Cortex of kidney (tissue), 1 donor: Measurements from ENCODE around the gene UGT1A8.
"Not testable (repeated sequence)": the region's sequence is repeated elsewhere in the genome, so short reads cannot be mapped to it uniquely, and the experiment has no call there.

ENCODE experiments used
- DNase-seq: peaks from one replicate; lab custom pipeline; 2025; lab: John Stamatoyannopoulos, UW

UGT1A8 gene

DNA sequence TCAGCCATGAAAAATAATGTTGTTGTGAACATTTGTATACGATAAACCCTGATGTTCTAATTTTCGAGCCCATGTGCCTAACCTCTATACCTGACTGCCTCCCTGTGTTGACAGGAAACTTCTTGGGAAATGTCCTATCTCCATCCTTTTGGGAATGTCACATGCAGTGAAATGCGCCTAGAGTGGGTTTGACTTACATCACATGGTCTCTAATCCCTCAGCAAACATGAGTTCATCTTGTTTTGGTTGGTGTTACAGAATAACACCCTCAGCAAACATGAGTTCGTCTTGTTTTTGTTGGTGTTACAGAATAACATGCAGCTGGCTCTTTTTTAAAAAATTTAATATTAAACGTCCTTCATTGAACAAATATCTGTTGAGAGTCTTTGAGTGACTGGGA is 70.9 kb downstream of the UGT1A8 start:
- DNase-seq, result no peak

DNA sequence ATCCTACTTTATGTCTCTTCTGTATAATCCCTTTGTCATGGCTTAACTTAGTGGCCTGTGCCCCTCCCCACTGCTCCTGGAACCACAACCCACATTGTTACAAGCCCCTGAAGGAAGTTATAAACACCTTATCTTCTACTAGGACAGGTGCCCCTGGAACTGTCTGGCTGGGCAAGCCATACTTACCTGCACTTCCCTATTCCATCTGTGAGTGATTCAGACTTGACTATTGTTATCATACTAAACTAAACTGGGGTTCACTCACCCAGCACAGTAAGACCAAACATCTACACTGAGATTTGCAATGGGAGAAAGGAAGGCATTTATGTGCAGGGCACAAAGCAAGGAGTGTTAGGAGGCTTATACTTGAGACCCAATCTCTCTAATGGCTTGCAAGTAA is 71.6 kb downstream of the UGT1A8 start:
- DNase-seq, result no peak

DNA sequence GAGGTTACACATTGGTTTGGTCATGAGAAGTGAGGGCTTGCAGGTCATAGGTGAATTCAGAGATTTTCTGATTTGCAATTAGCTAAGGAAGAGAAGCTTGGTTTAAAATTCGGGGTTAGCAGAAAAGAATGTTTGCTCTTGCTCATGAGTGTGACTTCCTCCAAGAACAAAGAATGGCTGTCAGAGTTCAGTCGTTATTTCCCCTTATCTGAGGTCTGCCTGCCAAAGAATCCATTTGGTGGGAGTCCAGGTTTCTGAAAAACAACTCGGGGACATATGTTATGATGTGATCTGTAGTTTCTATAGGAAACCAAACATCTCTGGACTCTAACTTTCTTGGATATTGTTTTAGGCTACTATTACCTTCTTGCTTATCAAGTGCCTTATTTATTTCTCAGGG is 72.1 kb downstream of the UGT1A8 start:
- DNase-seq, result no peak

- no peak for DNase-seq
Measured at GRCh38 chr2:233690444-233690843, 73.0 kb downstream of the UGT1A8 start.

DNA sequence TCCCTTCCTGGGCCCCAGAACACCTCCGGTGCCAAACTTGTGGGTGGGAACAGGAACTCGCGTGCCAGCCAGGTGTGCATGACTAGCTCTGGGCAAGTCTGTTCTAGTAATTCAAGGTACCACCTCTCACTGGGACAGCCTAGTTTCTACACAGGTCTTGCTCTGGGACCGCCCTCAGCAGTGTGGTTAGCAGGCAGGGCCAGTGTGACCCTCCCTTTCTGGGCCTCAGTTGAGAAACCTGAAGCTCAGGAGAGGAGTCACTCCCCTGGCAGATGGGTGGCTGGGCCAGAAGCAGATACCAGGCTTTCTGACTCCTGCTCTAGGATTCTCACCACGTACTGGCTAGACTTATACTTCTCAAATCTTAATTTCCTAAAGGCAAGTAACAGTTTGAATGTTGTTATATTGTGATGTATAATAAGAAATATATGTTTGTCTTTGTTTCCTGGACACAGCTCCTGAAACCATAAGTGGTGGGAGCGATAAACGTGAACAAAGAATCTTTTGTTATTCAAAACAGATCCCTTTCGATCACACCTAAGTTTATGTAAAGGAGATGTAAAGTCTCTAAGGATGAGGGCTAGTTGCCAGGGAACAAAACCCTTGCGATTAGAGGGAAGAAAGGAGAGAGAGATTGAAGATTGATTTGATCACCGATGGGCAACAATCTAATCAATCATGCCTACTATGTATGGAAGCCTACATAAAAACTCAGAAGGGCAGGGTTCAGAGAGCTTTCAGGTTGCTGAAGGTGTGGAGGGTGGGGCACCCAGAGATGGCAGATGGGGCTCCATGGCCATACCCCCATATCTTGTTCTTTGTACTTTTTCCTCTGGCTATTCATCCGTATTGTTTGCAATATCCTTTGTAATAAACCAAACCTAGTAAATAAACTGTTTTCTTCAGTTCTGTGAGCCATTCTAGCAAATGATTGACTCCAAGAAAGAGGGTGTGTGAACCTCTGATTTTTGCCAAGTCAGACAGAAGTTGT is 74.3 kb downstream of the UGT1A8 start:
- no peak for DNase-seq

- DNase-seq, result no peak
Measured at GRCh38 chr2:233692648-233693047, 75.2 kb downstream of the UGT1A8 start, which contains the start of gene UGT1A6. Gene UGT1A6, plus strand, starts transcription at chr2:233692890. Its CDS starts 115 bp downstream, at chr2:233693005.

- DNase-seq, result no peak
Measured at GRCh38 chr2:233693963-233694362, 76.5 kb downstream of the UGT1A8 start.

GRCh38 chr2:233698740-233699139 is 81.3 kb downstream of the UGT1A8 start:
- no peak for DNase-seq

GRCh38 chr2:233699424-233700027 is 82.1 kb downstream of the UGT1A8 start:
- no peak for DNase-seq

DNA sequence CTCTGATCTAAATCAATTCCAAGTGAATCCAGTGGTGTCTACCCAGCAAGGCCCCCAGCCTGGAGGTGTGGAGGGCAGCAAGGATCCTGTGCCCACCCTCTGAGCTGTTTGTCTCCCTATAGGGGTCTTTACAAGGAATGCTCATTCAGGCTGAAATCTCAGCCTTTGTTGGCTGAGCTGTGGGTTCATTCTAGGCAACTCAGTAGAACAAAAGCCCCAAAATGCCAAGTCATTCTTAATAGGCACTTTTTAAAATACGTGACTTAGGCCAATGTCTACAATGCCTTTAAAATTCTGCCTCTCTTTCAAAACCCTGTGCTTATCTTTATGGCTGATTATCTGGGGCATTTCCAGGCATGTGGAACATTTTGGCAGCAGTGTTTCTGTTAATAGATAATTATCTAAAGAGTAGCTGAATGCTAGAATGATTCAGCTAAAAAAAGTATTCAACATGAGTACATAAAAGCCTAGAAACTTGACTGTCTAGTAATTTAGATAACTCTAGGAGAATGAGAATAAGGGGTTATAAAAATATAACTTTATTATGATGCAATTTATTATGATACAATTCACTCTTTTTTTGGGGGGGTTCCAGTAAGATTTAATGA is 82.7 kb downstream of the UGT1A8 start:
- no peak for DNase-seq

DNA sequence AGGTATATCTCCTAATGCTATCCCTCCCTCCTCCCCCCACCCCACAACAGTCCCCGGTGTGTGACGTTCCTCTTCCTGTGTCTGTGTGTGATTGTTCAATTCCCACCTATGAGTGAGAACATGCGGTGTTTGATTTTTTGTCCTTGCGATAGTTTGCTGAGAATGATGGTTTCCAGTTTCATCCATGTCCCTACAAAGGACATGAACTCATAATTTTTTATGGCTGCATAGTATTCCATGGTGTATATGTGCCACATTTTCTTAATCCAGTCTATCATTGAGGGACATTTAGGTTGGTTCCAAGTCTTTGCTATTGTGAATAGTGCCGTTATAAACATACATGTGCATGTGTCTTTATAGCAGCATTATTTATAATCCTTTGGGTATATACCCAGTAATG is 83.4 kb downstream of the UGT1A8 start:
- DNase-seq, result not testable (repeated sequence)

DNA sequence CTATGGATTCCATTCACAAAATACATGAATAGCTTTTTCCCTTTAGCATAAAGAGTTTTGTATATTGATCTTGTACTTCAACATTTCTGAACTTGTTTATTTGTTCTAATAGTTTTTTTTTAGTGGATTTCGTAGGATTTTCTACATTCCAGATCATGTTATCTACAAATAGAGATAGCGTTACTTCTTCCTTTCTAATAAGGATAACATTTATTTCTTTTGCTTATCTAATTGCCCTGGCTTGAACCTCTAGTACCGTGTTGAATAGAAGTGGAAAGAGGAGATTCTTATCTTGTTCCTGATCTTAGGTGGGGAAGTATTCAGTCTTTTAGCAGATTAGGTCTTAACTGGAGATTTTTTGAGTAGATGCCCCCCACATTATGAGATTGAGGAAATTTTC is 84.8 kb downstream of the UGT1A8 start:
- DNase-seq, result no peak

GRCh38 chr2:233705911-233706506 is 88.6 kb downstream of the UGT1A8 start:
- DNase-seq, result no peak

DNA sequence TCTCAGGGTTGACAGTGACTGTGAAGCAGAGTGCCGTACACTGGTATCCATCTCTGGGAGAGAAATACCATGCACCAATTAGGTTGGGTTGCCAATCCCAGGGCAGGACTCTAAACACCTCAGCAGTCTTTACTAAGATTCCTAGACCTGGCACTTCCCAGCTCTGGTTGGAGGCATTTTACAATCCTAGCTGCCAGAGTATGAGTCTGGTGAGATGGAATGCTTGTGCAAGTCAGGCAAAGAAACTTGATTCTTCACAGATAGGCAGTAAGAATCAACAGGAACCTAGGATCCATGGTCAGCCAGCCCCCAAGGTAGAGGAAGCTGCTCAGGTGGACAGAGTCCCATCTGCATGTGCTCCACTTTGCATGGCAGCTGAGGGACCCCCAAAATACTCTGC is 89.3 kb downstream of the UGT1A8 start:
- DNase-seq, result no peak

DNA sequence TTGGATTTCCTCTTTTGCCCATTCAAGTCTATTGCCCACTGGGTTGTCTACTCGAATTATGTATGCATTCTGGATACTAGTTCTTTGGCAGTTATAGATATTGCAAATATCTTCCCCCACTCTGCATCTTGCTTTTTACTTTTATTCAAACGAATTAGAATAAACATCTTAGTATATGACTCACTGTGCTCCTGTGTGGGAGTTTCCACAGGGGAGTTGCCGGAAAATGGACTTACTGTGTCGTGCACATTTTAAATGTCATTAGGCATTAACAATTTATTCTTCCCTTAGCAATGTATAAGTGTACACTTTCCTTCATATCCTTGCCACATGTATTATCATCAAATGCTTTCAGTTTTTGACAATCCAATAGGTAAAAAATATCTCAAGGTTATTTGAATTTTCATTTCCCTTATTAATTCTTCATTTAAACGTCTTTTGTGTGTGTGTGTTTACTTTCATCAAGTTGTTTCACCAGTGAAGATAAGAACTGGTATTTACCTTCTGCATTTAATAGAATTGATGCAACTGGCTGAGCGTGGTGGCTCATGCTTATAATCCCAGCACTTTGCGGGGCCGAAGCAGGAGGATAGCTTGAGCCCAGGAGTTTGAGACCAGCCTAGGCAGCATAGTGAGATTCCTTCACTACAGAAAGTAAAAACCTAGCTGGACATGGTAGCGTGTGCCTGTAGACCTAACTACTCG is 90.7 kb downstream of the UGT1A8 start:
- DNase-seq, result no peak

DNA sequence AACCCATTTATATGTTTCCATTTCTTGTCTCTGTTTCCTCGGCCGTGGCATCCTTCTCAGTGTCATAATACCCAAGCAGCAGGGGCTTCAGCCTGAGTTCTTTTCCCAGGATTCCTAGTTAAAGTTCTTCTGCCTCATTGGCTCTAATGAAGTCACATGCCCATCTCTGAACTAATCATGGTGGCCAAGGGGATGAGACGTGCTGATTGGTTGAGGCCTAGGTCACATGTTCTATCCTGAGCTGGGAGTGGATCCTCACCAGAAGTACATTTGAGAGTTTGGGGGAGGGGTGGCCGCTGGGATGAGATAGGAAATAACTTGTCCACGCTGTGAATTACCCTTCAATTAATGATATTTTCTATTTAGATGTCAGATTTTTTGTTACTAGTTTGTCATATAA is 91.5 kb downstream of the UGT1A8 start:
- no peak for DNase-seq

DNA sequence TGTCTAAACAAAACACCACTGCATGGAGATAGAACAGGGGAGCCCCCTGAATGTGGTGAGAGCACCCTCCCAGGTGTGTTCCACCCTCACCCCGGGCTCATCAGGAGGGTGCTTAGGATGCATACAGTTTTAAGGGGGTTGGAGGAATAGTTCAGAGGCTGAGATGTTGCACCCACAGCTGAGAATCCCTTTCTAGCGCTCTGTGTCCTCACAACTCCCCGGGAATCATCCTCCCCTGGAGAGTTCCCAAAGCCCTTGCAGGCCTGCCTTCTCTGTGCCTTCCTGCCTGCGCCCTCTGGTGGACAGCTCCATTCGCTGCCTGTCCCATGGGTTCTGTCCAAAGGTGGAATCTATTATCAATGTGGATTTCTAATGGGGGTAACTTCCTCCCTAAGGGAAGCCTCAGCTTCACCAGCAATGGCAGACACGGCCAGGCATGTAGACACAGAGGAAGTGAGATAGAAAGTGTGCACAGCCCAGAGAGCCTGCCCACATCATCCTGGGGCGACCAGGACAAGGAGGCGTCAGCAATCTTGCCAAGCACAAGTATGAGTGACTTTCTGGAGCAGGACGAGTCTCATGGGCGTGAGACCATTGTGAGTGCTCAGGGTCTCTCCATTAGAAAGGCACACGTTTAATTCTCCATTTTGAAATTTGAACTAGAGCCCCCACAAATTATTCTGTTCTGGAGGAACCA is 94.0 kb downstream of the UGT1A8 start:
- DNase-seq, result no peak

- DNase-seq, result no peak
Measured at GRCh38 chr2:233712611-233713261, 95.3 kb downstream of the UGT1A8 start, which contains the start of gene UGT1A5. Gene UGT1A5, plus strand, starts transcription at chr2:233712907. Its CDS starts 85 bp downstream, at chr2:233712992.

DNA sequence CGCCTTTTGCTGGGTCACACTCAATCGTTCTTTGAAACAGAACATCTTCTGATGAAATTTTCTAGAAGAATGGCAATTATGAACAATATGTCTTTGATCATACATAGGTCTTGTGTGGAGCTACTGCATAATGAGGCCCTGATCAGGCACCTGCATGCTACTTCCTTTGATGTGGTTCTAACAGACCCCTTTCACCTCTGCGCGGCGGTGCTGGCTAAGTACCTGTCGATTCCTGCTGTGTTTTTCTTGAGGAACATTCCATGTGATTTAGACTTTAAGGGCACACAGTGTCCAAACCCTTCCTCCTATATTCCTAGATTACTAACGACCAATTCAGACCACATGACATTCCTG is 95.8 kb downstream of the UGT1A8 start:
- no peak for DNase-seq

DNA sequence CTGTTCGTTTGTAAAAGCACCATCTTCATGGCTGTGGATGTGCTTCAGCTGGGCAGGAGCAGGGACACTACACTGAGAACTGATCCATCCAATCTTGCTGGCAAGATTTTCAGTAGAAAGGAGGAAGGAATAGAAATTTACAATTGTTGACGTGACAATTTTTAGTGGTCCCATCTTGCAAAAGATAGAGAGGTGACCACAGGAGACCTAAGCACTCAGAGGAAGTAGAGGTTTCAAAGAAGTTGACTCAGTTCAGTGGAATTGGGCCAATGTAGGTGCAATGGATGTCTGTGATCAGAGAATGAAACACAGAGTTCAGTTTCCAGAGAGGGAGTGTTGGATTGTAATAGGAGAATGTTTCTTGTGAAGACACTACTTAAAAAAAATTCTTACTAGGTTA is 96.7 kb downstream of the UGT1A8 start:
- DNase-seq, result no peak

DNA sequence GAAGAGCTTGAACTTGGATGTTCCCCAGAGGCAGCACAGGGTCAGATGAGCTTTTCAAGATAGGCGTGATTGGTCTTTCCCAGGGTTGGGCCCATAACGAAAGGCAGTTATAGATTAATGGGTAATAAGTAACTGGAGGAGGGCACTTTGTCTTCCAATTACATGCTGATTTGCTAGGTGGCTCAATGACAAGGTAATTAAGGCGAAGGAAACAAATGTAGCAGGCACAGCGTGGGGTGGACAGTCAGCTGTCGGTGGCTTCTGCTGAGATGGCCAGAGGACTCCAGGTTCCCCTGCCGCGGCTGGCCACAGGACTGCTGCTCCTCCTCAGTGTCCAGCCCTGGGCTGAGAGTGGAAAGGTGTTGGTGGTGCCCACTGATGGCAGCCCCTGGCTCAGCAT is 101.1 kb downstream of the UGT1A8 start, which contains the start of gene UGT1A4:
TSS of gene UGT1A4 (plus strand) at position 185 of the 400 bp plus-strand sequence. CDS start at position 270, 85 bp downstream.
- no peak for DNase-seq
